Stimulated activated CD8-positive, alpha-beta memory T cell treated with anti-CD3 and anti-CD28 coated beads, Interleukin-7, amount 100 ng/mL, for 48 hours (primary cell): ENCODE results near the gene AGK.

Source experiments
- DNase-seq, 2 donors: peaks; one replicate each; pipeline ENCODE4 v3.0.0-alpha.2; 2020; ENCODE audit warnings: low read depth in 1 of 2; ENCODE audit errors: extremely low read depth in 1 of 2

The AGK gene

DNA sequence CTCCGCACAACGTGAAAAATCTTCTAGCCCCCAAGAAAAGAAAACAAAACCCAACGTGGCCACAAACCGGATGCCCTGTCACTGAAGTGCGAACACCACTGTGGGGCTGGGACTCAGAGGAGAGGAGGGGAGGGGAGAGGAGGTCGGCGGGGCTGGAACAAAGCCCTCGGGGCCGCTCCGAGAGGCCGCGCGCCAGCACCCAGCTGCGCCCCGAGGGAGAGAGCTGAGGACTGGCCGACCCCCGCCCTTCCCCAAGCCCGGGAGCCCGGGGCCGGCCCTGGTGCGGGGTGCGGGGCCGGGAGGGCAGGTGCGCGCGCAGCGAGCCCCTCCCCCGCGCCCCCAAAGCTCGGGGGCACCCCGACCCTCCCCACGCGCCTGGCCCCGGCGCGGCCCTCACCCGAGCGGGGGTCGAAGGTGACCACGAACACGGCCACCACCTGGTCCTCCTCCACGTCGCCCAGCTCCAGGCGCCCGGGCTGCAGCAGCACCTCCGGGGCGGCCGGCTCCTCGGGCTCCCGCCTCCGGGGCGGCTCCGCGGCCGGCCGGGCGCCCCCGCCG lies 150.4 kb downstream of the AGK start:
- peak; percentile 44 to 58 for DNase-seq

DNA sequence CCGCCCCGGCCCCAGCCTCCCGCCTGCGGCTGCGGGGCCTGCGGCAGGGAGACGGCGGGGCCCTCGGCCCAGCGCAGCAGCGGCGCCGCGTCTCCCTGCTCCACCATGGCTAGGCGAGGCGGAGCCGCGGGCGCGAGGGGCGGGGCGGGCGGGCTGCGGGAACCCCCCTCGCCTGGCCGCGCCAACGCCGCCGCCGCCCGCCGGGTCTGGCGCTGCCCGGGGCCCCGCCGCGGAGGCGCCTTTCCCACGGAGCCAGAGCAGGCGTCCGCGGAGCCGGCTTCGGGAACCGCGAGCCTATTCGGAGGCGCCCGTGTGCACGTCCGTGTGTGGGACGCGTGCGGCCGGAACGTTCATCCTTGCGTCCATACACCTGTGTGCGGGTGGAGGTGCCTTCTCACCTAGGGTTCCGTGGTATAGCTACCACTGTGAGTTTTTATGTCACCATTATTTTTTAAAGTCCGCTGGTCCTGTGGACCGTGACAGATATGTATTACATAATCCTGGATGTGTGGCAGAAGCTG lies 150.9 kb downstream of the AGK start, which contains the start of gene DENND11:
DENND11 (minus strand) TSS at position 120 of the 521 bp plus-strand sequence; CDS start at position 107, 13 bp downstream.
- DNase-seq: peak in 1 of 2 donors; percentile 16

DNA sequence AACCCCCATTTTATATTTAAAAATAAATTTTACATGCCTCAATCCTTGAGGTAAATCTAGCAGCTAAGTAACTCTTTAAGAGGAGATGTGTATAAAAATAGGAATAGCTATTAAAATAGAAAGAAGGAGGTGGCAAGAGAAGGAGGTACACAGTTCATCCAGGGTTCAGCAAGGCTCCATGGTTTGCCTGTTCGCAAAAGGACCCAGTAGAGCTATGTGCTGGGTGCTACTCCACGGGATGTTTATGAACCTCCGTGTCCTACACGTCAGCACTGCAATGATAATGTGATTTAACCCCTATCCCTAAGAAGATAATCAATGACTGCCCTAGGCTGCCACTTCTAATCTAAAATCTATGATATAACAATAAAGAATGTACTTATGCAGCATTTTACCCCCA lies 151.7 kb downstream of the AGK start:
- no peak for DNase-seq

DNA sequence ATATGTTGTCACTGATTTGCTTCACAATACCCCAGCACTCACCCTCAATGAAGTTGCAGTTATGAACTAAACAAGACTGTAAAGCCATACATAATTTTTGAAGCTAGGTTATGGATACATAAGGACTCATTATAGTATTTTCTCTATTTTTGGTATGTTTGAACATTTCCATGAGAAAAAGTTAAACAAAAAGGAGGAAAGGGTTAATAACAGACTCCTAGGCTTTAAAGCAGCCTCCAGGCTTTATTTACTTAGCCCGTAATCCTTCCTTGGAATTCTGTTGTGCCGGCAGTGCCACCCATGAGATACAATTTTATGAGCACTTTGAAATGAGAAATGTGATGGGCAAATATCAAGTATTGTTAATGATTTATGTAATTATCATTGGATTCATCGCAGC lies 152.9 kb downstream of the AGK start:
- DNase-seq: no peak

DNA sequence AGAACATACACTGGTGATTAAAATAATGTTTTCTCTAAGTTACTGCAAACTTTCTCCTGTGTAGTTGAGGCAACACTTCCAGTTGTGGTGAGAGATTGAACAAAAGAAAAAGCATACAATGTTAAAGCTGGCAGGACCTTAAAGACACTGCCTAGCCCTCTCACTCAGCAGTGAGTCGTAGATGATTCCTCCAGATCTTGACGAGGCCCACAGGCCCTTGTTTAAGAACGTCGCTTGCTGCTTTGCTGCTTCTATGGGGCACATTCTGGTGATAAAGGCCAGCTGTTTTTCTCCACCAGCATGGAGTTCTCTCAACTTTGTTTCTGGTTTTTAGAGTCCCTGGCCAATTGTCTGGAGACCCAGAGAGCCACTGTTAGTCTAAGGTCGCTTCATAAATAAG lies 153.5 kb downstream of the AGK start:
- DNase-seq: no peak
